Fibroblast of lung (primary cell): Measurements from ENCODE around the gene GPER1. TPM values are rescaled to one million over a fixed set of nuclear protein-coding genes. Genes with fewer than 3 reads are reported as not detected.

Experiments
- DNase-seq, 2 donors: peaks; one replicate each; pipeline versions ENCODE4 v3.0.0 to v3.0.0-alpha.2; 2010; ENCODE audit warnings: low read depth in 2 of 2
- H2AFZ ChIP-seq: 2 replicates; pipeline ENCODE4 v1.5.1; 2012; ENCODE audit warnings: low read length, control low read depth, inconsistent platforms
- H3K27ac ChIP-seq: 2 replicates; pipeline ENCODE4 v1.5.1; 2011; ENCODE audit warnings: low read length, control low read depth; ENCODE audit not compliant: insufficient read depth
- H3K27me3 ChIP-seq: 2 replicates; pipeline ENCODE4 v1.5.1; 2011; ENCODE audit warnings: mild to moderate bottlenecking, low read length; ENCODE audit not compliant: control insufficient read depth, insufficient read depth
- H3K36me3 ChIP-seq: 2 replicates; pipeline ENCODE4 v1.5.1; 2011; ENCODE audit warnings: low read length; ENCODE audit not compliant: control insufficient read depth, insufficient read depth
- H3K4me1 ChIP-seq: 2 replicates; pipeline ENCODE4 v1.5.1; 2011; ENCODE audit warnings: low read length; ENCODE audit not compliant: control insufficient read depth, insufficient read depth; ENCODE audit errors: extremely low read depth
- H3K4me2 ChIP-seq: 2 replicates; pipeline ENCODE4 v1.5.1; 2011; ENCODE audit warnings: low read length, control low read depth; ENCODE audit not compliant: insufficient read depth; ENCODE audit errors: extremely low read depth
- H3K4me3 ChIP-seq, 4 experiments: fragments of 200-600 bp in 1 of 4; sonication (generic) in 1 of 4; replicated peaks in 1 of 4; 2 replicates each; pipeline ENCODE4 v1.5.1; 2011 to 2016; ENCODE audit warnings: low read length in 4 of 4, low read depth in 3 of 4, mild to moderate bottlenecking in 3 of 4, control low read depth in 2 of 4, inconsistent platforms in 1 of 4, mixed read lengths in 1 of 4; ENCODE audit not compliant: insufficient read depth in 1 of 4; ENCODE audit errors: control extremely low read depth in 1 of 4
- H3K79me2 ChIP-seq: 2 replicates; pipeline ENCODE4 v1.5.1; 2012; ENCODE audit warnings: mild to moderate bottlenecking, low read length, inconsistent platforms; ENCODE audit not compliant: control insufficient read depth, insufficient read depth
- H3K9ac ChIP-seq: 2 replicates; pipeline ENCODE4 v1.5.1; 2011; ENCODE audit warnings: mild to moderate bottlenecking, low read length, control low read depth; ENCODE audit not compliant: insufficient read depth
- H3K9me3 ChIP-seq: 2 replicates; pipeline ENCODE4 v1.5.1; 2012; ENCODE audit warnings: low read depth, low read length; ENCODE audit not compliant: control insufficient read depth, insufficient read depth
- H4K20me1 ChIP-seq: 2 replicates; pipeline ENCODE4 v1.5.1; 2011; ENCODE audit warnings: low read length; ENCODE audit not compliant: control insufficient read depth, insufficient read depth; ENCODE audit errors: extremely low read depth
- EZH2 ChIP-seq: IDR thresholded peaks from 2 replicates; pipeline ENCODE4 v1.5.1; 2012; ENCODE audit warnings: low read length, control low read depth, mild to moderate bottlenecking; ENCODE audit errors: missing control alignments
- polyA plus RNA-seq, 2 donors: library from polyadenylated mRNA; depleted of rRNA in 1 of 2; stranded (reverse) in 1 of 2; unstranded in 1 of 2; fragments of >200 nt; gene quantifications; 2 replicates each; pipeline ENCODE4 v1.2.1, GENCODE V29; 2011 to 2012; ENCODE audit warnings: missing spikeins in 1 of 2
- total RNA-seq: library from RNA; depleted of rRNA; stranded (reverse); fragments of >200 nt; gene quantifications from 2 replicates; pipeline ENCODE4 v1.2.1, GENCODE V29; 2014
- TF ChIP-seq, protein P1 (sequence below), 2 donors: IDR thresholded peaks in 1 of 2; conservative IDR thresholded peaks in 1 of 2; 1 replicate in 1 of 2; 2 replicates in 1 of 2; pipeline ENCODE4 v1.5.1; 2011 to 2012; ENCODE audit warnings: low read length in 2 of 2, control low read depth in 1 of 2, inconsistent platforms in 1 of 2, low read depth in 1 of 2, mild to moderate bottlenecking in 1 of 2

The GPER1 gene
- total and polyA plus RNA-seq, 2 donors (not counting 1 experiment from before 2014, with no cell fraction given), result 2.0 to 2.3 TPM

DNA sequence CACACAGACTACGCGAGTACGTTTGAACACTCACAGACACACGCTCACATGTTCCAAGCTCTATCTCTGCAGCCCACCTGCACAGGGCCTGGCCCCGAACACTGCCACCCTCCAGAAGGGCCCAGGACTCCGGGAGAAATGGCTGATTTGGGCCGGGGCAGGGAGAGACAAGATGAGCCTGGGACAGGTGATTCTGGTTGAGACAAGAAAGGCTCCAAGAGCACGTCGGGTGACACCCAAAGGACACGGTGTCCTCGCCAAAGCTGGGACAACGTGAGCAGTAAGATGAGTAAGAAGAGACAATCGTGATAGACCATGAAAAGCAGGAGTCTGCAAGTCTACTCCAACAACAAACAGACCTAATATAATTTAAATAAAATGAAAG, 9.2 kb downstream of the GPER1 start:
- no peaks in the 10 kb centered on the region for H3K27me3 ChIP-seq
- no peak overlapping the region for H2AFZ ChIP-seq
- no peak for DNase-seq
- no peaks in the 10 kb centered on the region for H4K20me1 ChIP-seq
- H3K79me2 ChIP-seq, result no peaks in the 10 kb centered on the region
- no peaks in the 10 kb centered on the region for H3K36me3 ChIP-seq
- H3K9me3 ChIP-seq, result no peaks in the 10 kb centered on the region
- H3K9ac ChIP-seq, result no peak overlapping the region
- TF ChIP-seq, protein P1, sequence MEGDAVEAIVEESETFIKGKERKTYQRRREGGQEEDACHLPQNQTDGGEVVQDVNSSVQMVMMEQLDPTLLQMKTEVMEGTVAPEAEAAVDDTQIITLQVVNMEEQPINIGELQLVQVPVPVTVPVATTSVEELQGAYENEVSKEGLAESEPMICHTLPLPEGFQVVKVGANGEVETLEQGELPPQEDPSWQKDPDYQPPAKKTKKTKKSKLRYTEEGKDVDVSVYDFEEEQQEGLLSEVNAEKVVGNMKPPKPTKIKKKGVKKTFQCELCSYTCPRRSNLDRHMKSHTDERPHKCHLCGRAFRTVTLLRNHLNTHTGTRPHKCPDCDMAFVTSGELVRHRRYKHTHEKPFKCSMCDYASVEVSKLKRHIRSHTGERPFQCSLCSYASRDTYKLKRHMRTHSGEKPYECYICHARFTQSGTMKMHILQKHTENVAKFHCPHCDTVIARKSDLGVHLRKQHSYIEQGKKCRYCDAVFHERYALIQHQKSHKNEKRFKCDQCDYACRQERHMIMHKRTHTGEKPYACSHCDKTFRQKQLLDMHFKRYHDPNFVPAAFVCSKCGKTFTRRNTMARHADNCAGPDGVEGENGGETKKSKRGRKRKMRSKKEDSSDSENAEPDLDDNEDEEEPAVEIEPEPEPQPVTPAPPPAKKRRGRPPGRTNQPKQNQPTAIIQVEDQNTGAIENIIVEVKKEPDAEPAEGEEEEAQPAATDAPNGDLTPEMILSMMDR (conservative IDR thresholded peaks at IDR 0.05 in 1 of 2, IDR thresholded peaks at IDR 0.05 in 1 of 2; ENCODE audit: low read depth in 1 of 2, low read length in 2 of 2), result no peak
- TF ChIP-seq EZH2, result no peak
- H3K4me1 ChIP-seq, result no peaks in the 10 kb centered on the region
- no peak overlapping the region for H3K4me3 ChIP-seq
- no peak overlapping the region for H3K4me2 ChIP-seq
- no peak overlapping the region for H3K27ac ChIP-seq

DNA sequence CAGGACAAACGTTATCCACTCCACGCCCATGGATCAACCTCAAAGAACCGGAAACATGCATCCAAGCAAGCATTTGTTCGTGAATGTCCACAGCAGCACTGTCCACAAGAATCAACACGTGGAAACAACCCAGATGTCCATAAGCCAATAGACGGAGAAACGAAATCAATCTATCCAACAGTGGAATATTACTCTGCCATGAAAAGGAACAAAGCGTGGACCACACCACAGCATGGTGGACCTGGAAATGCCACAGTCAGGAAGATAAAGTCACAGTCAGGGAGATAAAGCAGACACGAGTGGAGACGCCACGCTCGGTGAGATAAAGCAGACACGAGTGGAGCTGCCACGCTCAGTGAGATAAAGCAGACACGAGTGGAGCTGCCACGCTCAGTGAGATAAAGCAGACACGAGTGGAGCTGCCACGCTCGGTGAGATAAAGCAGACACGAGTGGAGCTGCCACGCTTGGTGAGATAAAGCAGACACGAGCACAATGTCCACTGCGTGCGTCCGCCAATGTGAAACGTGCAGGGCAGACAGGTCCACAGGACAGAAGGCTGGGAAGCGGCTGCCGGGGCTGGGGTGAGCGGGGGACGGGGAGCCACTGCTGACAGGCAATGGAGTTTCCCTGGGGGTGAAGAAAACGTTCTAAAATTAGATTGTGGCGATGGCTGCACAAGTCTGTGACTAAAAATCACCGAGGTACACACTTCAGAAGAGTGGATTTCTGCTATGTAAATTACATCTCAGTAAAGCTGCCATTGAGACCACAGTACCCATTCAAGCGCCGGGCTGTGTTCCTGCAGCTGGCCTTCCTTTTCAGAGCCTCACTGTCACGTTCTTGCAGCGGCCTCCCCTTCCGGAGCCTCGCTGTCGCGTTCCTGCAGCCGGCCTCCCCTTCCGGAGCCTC, 10.6 kb downstream of the GPER1 start:
- H3K27ac ChIP-seq, result no peak overlapping the region
- no peaks in the 10 kb centered on the region for H3K27me3 ChIP-seq
- H3K79me2 ChIP-seq, result no peaks in the 10 kb centered on the region
- H4K20me1 ChIP-seq, result no peaks in the 10 kb centered on the region
- H3K9me3 ChIP-seq, result no peaks in the 10 kb centered on the region
- no peak for DNase-seq
- TF ChIP-seq, protein P1 (conservative IDR thresholded peaks at IDR 0.05 in 1 of 2, IDR thresholded peaks at IDR 0.05 in 1 of 2; ENCODE audit: low read depth in 1 of 2, low read length in 2 of 2), result no peak
- TF ChIP-seq EZH2, result no peak
- H2AFZ ChIP-seq, result no peak overlapping the region
- H3K36me3 ChIP-seq, result no peaks in the 10 kb centered on the region
- H3K4me1 ChIP-seq, result no peaks in the 10 kb centered on the region
- H3K4me2 ChIP-seq, result no peak overlapping the region
- no peak overlapping the region for H3K9ac ChIP-seq
- H3K4me3 ChIP-seq, result no peak overlapping the region

DNA sequence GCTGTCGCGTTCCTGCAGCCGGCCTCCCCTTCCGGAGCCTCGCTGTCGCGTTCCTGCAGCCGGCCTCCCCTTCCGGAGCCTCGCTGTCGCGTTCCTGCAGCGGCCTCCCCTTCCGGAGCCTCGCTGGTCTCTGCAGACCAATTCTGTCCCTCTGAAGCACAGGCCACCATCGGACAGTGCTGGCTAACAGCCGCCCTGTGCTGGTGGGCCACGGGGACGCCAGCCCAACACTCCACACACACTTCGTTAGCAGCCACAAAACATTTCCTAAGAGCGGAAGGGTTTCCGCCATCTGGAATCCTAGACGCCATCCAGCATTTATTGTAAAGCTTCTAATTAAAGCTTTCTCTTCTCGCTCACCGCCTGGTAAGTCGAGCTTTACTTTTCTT, 11.2 kb downstream of the GPER1 start:
- Histone ChIP-seq H3K9ac (no peak overlapping the region), H3K27ac (no peak overlapping the region), H3K4me1 (no peaks in the 10 kb centered on the region), H3K9me3 (no peaks in the 10 kb centered on the region), H3K4me2 (no peak overlapping the region), H3K36me3 (no peaks in the 10 kb centered on the region), H4K20me1 (no peaks in the 10 kb centered on the region), H2AFZ (no peak overlapping the region), H3K27me3 (no peaks in the 10 kb centered on the region), H3K4me3 (no peak overlapping the region), H3K79me2 (no peaks in the 10 kb centered on the region)
- DNase-seq, result no peak
- TF ChIP-seq, protein P1 (conservative IDR thresholded peaks at IDR 0.05 in 1 of 2, IDR thresholded peaks at IDR 0.05 in 1 of 2; ENCODE audit: low read depth in 1 of 2, low read length in 2 of 2), result no peak
- TF ChIP-seq EZH2, result no peak
